Right ventricle myocardium superior (tissue), 1 donor: Measurements from ENCODE around the gene COX19. TPM values are rescaled to one million over a fixed set of nuclear protein-coding genes. Genes with fewer than 3 reads are reported as not detected.

Experiments
- ATAC-seq: fragments of 200-7000 bp; cut with Tn5 transposase; one replicate; pipeline ENCODE4 v1.9.1; 2020; ENCODE audit warnings: mild to moderate bottlenecking; ENCODE audit not compliant: poor library complexity
- DNase-seq: peaks from one replicate; pipeline ENCODE4 v3.0.0-alpha.2; 2020
- intact Hi-C: fragments of 100-400 bp; cut with DNase I; formaldehyde crosslinking; loops from one replicate; pipeline ENCODE4 v1.11.2; 2022
- long read RNA-seq: library from polyadenylated mRNA; unstranded; transcript quantifications from one replicate; pipeline ENCODE4 v2.0.0, GENCODE V29; 2021
- total RNA-seq: library from RNA; stranded (reverse); fragmentation: NEBNext Ultra II Directional; extraction: Animal tissue kit (Norgen Biotek cat#: 25700); gene quantifications from one replicate; pipeline ENCODE4 v1.2.1, GENCODE V29; 2021
- donor health status: DM: no; HTN: yes; CAD: no; lungs with severe emphysema.

Gene COX19
- 8.0 TPM for total RNA-seq
- long read RNA-seq, transcript COX19-201 (3 exons, 3,666 nt) = major isoform, 13 of 23 reads
- long read RNA-seq, partial matches to known transcripts = 1 of 23 reads
- long read RNA-seq, other reads (novel, unspliced or antisense) = 9 of 23 reads

- peak; percentile 94 for DNase-seq
- intact Hi-C loops = no loop called here
These were observed at the start of gene COX19 for GRCh38 chr7:974820-975681. COX19 (minus strand) TSS chr7:975549; CDS start chr7:975509, 40 bp downstream.

DNA sequence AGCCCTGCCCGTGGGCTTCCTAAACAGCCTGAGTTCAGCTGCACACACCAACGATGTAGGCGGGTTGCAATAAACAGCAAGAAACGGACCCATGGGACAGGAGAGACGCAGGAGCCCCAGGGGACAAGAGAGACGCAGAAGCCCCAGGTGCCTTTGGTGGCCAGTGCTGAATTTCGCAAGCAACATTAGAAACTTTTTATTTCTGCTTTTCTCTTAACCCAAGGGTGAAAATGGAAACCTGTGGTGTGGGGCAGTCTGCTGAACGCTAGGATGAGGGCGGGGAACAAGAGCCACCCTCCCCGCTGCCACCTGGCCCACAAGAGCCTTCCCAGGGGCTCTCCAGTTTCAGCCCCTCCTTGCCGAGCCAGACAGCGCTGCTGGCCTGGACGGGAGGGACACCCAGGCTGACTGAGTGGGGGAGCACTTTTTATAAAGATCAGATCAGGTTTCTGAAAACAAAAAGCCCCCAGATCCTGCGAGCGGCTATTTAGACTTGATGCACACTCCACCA lies 49.0 kb upstream of the COX19 start:
- no peak for ATAC-seq
- intact Hi-C loops = no loop called here
- no peak for DNase-seq

More at GRCh38 chr7:974820-975681, at the start of gene COX19:
- ATAC-seq = peak; percentile 99

DNA sequence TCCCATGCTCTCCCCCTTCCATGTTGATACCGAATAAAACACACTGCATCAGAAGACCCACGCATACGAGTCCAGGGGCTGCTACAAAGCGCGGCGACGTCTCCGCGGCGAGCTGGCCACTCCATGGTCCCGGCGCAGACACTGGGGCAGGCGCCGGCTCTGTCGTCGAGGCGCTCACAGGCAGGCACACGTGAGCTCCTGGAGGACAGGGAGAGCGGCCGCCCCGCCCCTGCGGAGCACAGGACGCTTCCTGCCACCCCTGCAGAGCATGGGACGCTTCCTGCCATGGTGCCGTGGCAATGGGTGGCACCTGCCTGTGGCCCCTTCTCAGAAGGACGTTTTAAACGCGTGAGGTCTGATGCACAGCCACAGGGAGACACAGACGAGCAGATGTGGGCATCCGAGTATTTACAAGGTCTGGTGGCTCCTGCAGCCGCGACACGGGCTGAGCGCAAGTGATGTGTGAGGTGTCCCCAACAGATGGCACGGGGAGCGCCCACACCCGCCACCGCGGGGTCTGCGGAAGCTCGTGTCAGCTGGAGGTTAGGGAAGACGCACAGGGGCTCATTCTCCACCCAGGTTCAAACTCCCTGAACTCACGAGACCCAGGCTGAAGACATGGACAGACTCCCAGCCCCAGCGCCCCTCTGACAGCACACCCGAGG lies 47.6 kb upstream of the COX19 start:
- intact Hi-C loops = no loop called here
- no peak for ATAC-seq
- DNase-seq = no peak

GRCh38 chr7:1022356-1022755 lies 47.0 kb upstream of the COX19 start:
- ATAC-seq (no peak), DNase-seq (no peak)
- intact Hi-C loops = no loop called here

DNA sequence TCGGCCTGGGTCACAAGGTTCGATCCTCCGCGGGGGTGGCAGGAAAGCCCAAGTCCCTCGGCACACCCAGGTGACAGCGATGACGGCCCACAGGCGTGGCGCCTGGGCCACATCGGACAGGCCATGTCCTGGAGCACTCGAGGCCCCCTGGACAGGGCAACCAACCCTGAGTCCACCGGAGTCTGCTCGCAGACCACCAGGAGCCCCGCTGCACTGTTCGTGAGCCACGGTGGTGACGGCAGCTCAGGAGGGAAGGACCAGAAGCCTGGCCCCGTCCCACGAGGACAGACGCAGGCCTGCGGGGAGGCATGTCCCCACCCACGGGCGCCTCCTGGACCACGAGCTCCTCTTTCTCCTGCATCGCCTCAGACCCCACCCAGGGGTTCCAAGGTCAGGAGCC lies 46.6 kb upstream of the COX19 start:
- intact Hi-C loops = no loop called here
- DNase-seq (no peak), ATAC-seq (no peak)

- no peak for DNase-seq
- intact Hi-C loops = no loop called here
These were observed 46.0 kb upstream of the COX19 start for GRCh38 chr7:1021366-1021765.

DNA sequence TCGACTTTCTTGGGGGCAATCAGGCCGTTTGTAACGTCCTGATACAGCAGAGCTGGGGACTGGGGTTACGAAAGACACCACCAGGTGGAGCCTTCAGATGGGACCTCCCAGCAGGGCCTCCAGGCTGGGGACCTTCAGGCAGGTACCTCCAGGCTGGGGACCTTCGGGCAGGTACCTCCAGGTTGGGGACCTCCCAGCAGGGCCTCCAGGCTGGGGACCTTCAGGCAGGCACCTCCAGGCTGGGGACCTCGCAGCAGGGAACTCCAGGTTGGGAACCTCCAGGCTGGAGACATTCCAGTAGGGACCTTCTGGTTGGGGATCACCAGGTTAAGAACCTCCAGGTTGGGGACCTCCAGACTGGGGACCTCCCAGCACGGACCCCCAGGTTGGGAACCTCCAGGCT lies 45.5 kb upstream of the COX19 start:
- ATAC-seq = no peak
- intact Hi-C loops = no loop called here
- no peak for DNase-seq

More at GRCh38 chr7:1021366-1021765, 46.0 kb upstream of the COX19 start:
- ATAC-seq = peak; percentile 7

DNA sequence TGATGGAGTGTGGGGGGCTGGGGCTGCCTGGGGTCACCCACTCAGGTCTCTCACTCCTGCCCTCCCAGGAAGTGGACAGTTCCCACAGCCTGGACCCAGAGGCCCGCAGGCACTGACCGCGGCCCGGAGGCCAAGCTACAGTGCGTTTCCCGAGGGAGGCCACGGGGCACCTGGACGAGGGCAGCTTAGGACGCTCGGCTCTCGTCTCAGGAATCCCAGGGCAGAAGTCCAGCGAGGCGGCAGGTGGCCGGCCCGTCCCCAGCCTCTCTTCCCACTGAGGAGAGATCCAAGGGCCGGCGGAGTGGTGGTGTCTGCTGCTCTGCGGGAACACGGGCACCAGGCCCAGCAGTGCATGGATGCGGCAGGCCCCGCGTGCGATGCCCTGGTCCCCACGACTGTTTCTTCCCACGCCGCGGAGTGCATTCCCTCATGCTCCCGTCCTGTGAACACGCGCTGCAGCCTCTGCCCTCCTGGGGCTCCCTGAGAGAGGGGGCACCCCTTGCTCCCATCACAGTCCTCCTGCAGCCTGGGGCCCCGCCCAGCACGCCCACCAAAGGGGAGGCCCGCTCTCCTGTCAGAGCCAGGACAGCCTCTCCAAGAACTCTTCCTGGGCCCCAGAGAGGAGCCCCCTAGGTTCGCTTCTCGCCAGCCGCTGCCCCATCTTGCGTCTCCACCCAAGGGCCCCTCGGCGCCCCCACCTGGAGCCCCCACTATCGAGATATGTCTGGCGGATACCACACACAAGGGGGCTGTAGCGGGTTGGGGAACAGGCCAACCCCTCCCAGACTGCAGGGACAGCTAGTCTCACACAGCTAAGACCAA lies 44.7 kb upstream of the COX19 start:
- no peak for ATAC-seq
- intact Hi-C loops = no loop called here
- DNase-seq = no peak

- no peak for DNase-seq
These were observed 44.0 kb upstream of the COX19 start for GRCh38 chr7:1019255-1019785.

DNA sequence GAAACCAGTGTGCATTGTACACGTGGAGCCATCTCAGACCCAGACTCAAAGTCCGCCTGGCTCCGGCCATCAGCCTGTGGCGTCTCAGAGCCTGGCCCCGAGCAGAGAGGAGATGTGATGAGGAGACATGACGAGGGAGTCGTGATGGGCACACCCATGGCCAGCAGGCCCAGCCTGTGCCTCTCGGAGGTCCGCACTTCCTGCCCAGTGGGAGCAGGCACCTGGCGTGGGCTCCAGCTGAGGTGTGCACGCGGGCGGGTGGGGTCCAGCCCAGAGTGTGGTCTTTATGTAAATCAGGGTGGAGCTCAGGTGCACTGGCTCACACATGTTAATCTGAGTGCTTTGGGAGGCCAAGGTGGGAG lies 43.0 kb upstream of the COX19 start:
- intact Hi-C loops = no loop called here
- ATAC-seq (no peak), DNase-seq (no peak)

More at GRCh38 chr7:1019255-1019785, 44.0 kb upstream of the COX19 start:
- intact Hi-C loops = no loop called here
- no peak for ATAC-seq

- intact Hi-C loops = no loop called here
- no peak for DNase-seq
- ATAC-seq = no peak
These were observed 42.4 kb upstream of the COX19 start for GRCh38 chr7:1017586-1018333.

GRCh38 chr7:1016577-1017531 lies 41.5 kb upstream of the COX19 start:
- no peak for ATAC-seq
- DNase-seq = no peak
- intact Hi-C loops = no loop called here

GRCh38 chr7:1015196-1016121 lies 40.1 kb upstream of the COX19 start:
- ATAC-seq (peak; percentile 29), DNase-seq (no peak)
- intact Hi-C loops = no loop called here

DNA sequence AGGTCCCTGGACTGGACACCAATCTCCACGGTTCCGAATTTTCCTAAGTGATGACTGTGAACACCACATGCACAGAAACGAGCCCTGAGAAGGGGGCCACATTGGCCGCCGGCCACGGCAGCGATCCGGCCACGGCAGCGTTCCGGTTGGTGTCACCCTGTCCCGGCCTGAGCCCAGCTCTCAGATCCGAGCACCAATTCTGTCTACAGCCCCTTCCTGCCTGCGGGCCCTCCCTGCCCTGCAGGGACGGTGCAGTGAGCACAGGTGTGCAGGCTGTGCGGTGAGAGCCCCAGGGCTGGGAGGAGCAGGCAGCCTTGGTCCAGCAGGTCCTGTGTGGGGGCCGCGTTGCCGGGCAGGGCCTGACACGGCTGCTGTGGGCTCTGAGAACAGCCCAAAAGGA lies 39.3 kb upstream of the COX19 start:
- intact Hi-C loops = no loop called here
- ATAC-seq (no peak), DNase-seq (no peak)

DNA sequence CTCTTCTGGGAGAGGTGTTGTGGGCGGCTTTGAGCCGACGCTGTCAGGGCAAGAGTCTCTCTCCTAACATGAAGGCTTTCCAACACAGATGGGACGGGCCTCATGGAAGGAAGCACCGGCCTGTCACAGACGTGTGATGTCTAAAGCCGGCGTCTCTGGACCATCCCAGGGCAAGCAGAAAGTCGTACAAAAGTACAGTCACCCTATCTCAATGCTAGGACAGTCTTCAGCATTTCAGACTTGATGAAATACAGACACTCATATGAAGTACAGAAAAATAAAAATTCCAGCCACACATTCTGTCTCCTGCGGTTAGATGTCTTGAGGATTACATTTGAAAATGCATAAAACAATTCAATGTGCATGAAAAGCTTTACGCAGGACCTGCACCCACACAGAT lies 38.2 kb upstream of the COX19 start:
- DNase-seq = no peak
- intact Hi-C loops = no loop called here

DNA sequence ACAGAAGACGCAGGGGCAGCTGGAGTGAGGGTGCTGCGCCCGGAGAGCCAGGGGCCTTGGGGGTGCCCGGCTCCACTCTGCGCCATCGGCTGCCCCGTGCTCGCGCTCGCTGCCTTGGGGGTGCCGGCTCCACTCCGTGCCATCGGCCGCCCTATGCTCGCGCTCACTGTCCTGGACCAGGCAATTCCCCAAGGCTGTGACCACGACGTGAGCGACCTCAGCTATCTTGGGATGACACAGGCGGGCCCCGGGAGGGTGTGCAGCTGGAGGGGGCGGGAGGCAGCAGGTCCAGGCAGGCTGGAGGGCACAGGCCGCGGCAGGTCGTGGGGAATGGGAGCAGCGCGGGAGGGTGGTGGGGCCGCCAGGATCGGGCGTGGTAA lies 37.4 kb upstream of the COX19 start:
- DNase-seq (no peak), ATAC-seq (no peak)
- intact Hi-C loops = no loop called here

More for the DNA sequence above, 38.2 kb upstream of the COX19 start:
- no peak for ATAC-seq
